Measurements from ENCODE around the gene PKP4. TPM values are rescaled to one million over a fixed set of nuclear protein-coding genes. Genes with fewer than 3 reads are reported as not detected.

PKP4 gene
- polyA plus RNA-seq, 3 donors, result 148 to 213 (median 171) TPM

DNA sequence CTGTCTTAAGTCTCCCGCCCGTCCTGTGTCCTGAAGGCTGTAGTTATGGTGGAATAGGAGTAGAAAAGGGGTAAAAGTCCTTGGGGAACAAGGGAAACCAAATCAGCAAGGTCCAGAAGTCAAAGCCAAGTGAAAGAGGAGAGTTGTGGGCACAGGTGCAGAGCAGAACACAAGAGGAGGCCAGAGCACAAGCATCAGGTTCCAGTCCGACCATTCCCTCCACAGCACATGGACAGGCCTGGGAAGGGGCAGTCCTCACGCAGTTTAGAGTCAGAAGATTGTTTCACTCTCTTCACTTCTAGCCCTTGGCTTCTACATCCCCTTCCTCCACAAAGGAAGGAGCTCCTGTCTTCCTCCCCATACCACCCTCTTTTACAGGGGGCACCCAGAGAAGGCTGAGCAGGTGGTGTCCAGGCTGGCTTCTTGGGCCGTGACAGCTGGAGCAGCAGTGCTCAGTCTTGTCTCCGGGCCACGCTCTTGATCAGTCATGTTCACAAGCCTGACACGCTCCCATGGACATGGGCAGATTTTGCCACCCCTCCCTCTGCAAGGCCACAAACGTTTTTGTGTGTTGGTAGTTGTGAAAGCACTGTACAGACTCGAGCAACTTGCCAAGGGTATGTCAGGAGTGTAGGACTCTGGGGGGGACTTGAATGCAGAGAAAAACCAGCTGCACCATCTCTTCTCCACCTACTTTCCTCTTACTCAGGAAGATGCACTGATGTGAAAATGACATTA lies 199.9 kb downstream of the PKP4 start:
- DNase-seq (ENCODE audit: extremely low read depth in 1 of 11, low read depth in 9 of 11, low spot score in 4 of 11), result no peak

GRCh38 chr2:158658396-158658795 lies 201.6 kb downstream of the PKP4 start:
- DNase-seq (ENCODE audit: extremely low read depth in 1 of 11, low read depth in 9 of 11, low spot score in 4 of 11), result no peak

GRCh38 chr2:158659483-158659882 lies 202.7 kb downstream of the PKP4 start:
- no peak for DNase-seq (ENCODE audit: extremely low read depth in 1 of 11, low read depth in 9 of 11, low spot score in 4 of 11)

GRCh38 chr2:158661231-158661630 lies 204.5 kb downstream of the PKP4 start:
- no peak for DNase-seq (ENCODE audit: extremely low read depth in 1 of 11, low read depth in 9 of 11, low spot score in 4 of 11)

GRCh38 chr2:158662421-158662820 lies 205.7 kb downstream of the PKP4 start:
- DNase-seq (ENCODE audit: extremely low read depth in 1 of 11, low read depth in 9 of 11, low spot score in 4 of 11), result no peak

DNA sequence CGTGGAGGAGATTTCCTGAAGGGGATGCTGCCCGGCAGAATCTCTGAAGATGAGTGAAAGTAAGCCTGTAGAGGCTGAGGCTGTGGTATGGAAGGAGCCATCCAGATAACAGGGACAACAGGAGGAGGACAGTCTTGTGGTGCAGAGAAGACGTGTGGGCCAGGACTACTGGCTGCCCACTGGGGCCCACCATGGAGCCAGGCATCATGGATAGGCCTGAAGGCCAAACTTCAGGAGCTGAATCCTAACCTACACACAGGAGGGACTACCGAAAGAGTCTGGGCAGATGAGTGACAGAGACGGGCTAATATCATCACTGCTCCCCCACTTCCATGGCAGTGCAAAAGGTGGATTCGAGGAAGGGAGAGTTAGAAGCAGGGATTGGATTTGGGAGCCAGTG lies 207.0 kb downstream of the PKP4 start:
- no peak for DNase-seq (ENCODE audit: extremely low read depth in 1 of 11, low read depth in 9 of 11, low spot score in 4 of 11)

DNA sequence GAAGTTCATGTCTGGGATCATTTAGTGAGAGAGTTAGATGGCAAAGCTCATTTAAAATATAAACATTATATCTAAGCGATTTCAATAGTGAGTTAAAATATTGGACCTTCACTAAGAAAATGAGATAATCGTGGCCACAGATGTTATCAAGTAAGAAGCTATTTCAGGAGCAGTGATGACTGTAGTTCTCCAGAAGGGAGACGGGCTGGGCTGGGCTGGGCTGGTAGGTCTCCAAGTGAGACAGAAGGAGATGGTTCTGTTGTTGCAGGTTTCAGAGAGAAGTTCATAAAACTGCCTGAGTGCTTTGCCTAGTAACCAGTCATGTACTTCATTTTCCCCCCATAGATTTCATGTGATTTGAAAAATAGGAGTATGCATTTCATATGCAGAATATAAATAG lies 208.2 kb downstream of the PKP4 start:
- no peak for DNase-seq (ENCODE audit: extremely low read depth in 1 of 11, low read depth in 9 of 11, low spot score in 4 of 11)

DNA sequence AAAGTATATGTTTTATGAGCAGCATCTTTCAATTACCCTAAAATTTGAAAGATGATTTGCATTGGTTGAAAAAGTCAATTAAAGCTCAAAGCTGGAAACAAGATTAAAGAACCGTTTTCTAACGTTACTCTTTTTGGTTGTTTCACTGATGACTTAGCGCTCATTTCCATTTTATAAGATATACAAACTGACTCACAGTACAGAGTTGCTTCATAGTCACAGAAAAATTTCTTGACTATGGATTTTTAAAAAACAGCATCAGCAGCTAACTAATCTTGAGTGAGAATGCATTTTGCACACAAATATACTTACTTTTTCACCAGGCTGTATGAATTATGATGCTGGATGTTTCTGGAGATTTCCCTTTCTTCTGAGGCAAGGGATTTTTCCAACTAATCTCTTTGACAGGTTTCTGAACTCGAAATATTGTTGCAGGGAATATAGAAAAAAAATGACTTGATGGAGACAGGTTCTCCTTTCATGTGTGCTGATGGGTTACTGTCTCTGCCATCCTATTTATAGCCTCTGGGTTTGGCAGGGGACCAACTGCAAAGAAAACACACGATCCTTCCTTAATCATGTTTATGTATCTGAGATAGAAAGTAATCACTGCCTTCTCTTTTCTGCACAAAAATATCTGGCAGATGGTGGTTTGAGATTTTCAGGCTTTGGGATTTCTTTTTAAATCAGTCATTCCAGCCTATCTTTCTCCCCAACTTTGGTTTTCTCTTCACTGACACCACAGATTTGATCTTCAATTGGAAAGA lies 209.0 kb downstream of the PKP4 start:
- DNase-seq (ENCODE audit: extremely low read depth in 1 of 11, low read depth in 9 of 11, low spot score in 4 of 11), result no peak

DNA sequence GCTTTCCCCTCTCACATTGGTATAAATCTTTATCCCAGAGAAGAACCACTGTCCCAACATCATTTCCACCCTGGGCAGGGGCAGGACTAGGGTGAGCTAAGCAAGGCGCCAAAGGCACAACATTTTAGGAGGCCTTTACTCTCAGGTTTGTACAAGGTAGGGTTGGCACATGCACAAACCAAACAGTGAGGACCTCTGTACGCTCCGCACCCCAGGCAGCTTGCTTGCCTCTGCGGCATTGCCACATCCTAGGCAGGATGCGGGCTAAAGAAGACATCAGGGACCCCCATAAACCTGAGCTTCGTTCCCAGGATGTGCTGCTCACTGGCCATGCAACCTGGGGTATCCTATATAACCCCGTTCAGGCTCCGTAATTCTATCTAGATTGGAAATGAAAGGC lies 210.2 kb downstream of the PKP4 start:
- DNase-seq (ENCODE audit: extremely low read depth in 1 of 11, low read depth in 9 of 11, low spot score in 4 of 11), result no peak

GRCh38 chr2:158667586-158667985 lies 210.8 kb downstream of the PKP4 start:
- DNase-seq (ENCODE audit: extremely low read depth in 1 of 11, low read depth in 9 of 11, low spot score in 4 of 11), result peak in 2 of 11 donors; percentile 16 to 17

DNA sequence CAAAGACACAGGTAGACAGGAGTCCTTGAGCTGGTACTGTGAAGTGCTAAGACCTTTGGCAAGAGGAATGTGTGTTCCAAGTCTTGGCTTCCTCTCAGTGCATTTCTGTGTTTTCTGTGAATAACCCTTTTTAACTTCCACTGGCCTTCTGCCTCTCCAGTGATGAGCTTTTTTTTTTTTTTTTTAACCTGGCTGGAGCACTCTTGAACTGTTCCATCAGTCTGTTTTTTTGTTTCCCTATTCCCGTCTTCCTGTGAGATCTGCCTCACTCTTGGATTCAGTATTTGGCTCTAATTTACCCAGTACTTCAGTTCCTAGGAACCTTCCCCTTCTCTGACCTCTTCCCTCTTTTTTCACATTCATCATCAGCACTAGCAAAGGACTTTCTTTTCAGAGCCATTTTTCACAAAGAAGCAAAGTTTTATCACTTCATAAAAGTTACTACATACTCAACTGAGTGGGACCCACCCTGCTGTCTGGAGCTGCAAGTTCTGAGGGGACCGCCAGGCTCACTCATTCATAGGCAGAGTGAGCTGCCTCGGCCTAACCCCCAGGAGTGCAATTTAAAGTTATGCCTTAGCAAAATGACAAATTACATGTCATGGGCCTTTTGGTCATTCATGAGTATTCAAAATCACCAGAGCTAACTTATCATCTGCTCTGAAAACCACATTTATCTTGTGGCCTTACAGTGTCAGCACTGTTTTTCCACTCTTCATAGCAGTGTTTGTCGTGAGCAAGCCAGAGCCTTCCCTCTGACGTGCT lies 211.4 kb downstream of the PKP4 start:
- DNase-seq (ENCODE audit: extremely low read depth in 1 of 11, low read depth in 9 of 11, low spot score in 4 of 11), result peak in 6 of 11 donors; percentile 21 to 56 (median 36)

GRCh38 chr2:158670292-158670691 lies 213.5 kb downstream of the PKP4 start:
- DNase-seq (ENCODE audit: extremely low read depth in 1 of 11, low read depth in 9 of 11, low spot score in 4 of 11), result no peak

DNA sequence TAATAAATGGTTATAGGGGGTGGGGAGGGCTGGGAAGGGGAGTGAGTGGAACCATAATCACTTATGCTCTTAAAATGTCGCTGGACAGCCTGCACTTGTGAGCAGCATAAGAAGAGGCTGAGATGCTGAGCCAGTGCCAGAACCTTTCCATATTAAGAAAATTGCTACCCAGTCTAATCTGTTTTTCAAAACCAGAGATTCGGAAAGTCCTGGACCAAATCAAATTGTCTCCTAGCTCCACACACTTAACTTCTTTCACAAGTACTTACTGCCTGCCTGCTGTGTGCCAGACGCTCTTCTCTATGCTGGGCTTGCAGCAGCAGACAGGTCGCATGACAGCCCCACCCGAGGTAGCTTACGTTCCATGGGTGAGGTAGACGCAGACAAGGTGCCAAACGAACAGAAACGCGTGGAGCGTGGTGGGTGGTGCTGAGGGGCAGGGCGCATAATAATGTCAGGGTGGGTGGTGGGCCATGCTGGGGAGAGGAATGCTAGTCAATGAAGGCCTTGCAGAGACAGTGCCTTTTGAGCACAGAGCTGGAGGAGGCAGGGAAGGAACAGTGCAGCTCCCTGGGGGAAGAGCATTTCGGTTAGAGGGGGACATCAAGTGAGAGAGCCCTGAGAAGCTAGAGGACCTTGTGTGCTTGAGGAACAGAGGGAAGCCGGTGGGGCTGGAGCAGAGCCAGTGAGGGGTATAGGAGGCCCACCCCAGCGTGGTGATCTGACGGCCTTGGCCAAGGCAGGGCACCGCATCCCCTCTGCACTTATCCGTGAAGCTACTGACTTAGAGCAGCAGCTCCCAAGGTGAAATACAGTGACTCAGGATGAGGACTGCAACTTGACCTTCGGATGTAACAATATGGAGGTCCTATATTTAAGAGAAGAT lies 214.9 kb downstream of the PKP4 start:
- DNase-seq (ENCODE audit: extremely low read depth in 1 of 11, low read depth in 9 of 11, low spot score in 4 of 11), result no peak

DNA sequence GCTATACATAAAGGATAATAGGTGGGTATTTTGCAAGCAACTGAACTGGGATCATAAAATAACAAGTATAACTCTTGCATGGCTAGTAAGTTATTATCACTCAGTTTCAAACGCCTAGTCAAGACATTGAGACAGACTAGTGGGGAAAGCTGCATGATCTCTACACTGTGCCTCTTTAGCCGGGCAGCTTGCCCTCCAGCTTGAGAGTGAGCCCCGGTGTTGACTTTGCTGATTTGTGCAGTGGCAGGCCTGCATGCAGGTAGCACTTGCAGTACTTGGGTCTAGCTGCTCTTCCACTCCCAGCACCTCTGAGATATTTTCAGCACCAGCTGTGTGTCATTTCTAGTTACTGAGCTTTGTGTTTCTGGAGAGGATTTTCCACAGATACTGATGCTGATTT lies 219.5 kb downstream of the PKP4 start:
- DNase-seq (ENCODE audit: extremely low read depth in 1 of 11, low read depth in 9 of 11, low spot score in 4 of 11), result no peak

DNA sequence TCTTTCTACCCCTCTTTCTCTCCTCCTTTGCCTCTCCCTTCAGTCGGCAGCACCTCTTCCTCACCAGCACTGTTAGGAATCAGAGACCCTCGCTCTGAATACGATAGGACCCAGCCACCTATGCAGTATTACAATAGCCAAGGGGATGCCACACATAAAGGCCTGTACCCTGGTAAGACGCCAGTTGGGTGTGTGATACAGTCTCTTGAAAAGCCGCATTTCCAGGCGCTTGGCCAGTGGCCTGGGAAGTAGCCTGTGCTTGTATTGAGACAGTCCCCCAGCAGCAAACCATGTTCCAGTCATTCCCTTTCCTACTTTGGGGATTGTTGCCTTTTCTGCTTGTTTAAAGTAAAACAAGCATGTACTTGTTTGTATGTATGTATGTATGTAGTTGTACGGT lies 219.9 kb downstream of the PKP4 start:
- no peak for DNase-seq (ENCODE audit: extremely low read depth in 1 of 11, low read depth in 9 of 11, low spot score in 4 of 11)

DNA sequence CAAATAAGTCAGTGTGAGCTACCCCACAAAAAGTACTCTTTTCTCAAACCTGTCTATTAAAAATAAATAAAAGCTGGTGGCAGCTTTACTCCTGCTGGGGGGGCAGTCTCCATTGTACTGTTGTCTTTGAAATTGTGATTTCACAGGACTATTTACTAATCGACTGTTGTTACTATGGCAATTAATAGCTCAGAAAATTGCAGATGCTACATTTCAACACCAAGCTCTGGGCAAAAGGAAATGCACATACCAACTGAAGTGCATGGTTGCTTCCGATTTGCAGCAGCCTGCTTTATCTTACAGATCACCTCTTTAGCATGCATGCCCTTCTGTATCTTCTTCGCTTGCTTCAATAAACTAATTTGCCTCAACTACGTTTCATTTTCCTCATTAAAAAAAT lies 220.8 kb downstream of the PKP4 start:
- DNase-seq (ENCODE audit: extremely low read depth in 1 of 11, low read depth in 9 of 11, low spot score in 4 of 11), result no peak

GRCh38 chr2:158681816-158682215 lies 225.1 kb downstream of the PKP4 start:
- DNase-seq (ENCODE audit: extremely low read depth in 1 of 11, low read depth in 9 of 11, low spot score in 4 of 11), result no peak

GRCh38 chr2:158685646-158686045 lies 228.9 kb downstream of the PKP4 start:
- DNase-seq (ENCODE audit: extremely low read depth in 1 of 11, low read depth in 9 of 11, low spot score in 4 of 11), result no peak

GRCh38 chr2:158686210-158686691 lies 229.5 kb downstream of the PKP4 start:
- peak in 1 of 11 donors; percentile 27 for DNase-seq (ENCODE audit: extremely low read depth in 1 of 11, low read depth in 9 of 11, low spot score in 4 of 11)
